AG10803 (cell line): Measurements from ENCODE around the gene LPP.

Experiments used
- DNase-seq: peaks from one replicate; pipeline ENCODE4 v3.0.0; 2010; ENCODE audit warnings: low read depth
- H3K4me3 ChIP-seq: 2 replicates; pipeline ENCODE4 v1.5.1; 2011; ENCODE audit warnings: mild to moderate bottlenecking, low read length, control low read depth
- CTCF ChIP-seq: conservative IDR thresholded peaks from 2 replicates; pipeline ENCODE4 v1.5.1; 2011; ENCODE audit warnings: mild to moderate bottlenecking, low read length, control low read depth, inconsistent platforms

The LPP gene

GRCh38 chr3:188239035-188239434, 85.1 kb downstream of the LPP start:
- no peak for DNase-seq
- no peak for TF ChIP-seq CTCF

GRCh38 chr3:188239577-188239976, 85.6 kb downstream of the LPP start:
- DNase-seq: no peak
- no peak overlapping the region for H3K4me3 ChIP-seq
- no peak for TF ChIP-seq CTCF

More at GRCh38 chr3:188239035-188239434, 85.1 kb downstream of the LPP start:
- H3K4me3 ChIP-seq: no peak overlapping the region

GRCh38 chr3:188240189-188240981, 86.4 kb downstream of the LPP start:
- TF ChIP-seq CTCF: no peak
- no peak overlapping the region for H3K4me3 ChIP-seq
- no peak for DNase-seq

GRCh38 chr3:188241072-188241471, 87.1 kb downstream of the LPP start:
- DNase-seq: peak; percentile 51
- no peak for TF ChIP-seq CTCF
- no peak overlapping the region for H3K4me3 ChIP-seq

- DNase-seq: peak; percentile 41
- TF ChIP-seq CTCF: no peak
- no peak overlapping the region for H3K4me3 ChIP-seq
Observed at GRCh38 chr3:188241883-188242282, 87.9 kb downstream of the LPP start.

GRCh38 chr3:188242436-188243123, 88.6 kb downstream of the LPP start:
- no peak for TF ChIP-seq CTCF
- H3K4me3 ChIP-seq: no peak overlapping the region
- no peak for DNase-seq
